ENCODE measurements around the gene TARBP2. TPM values are rescaled to one million over a fixed set of nuclear protein-coding genes. Genes with fewer than 3 reads are reported as not detected.

TARBP2 gene
- total and polyA plus RNA-seq, 4 donors: 15.7 to 22.0 (median 18.4) TPM

DNA sequence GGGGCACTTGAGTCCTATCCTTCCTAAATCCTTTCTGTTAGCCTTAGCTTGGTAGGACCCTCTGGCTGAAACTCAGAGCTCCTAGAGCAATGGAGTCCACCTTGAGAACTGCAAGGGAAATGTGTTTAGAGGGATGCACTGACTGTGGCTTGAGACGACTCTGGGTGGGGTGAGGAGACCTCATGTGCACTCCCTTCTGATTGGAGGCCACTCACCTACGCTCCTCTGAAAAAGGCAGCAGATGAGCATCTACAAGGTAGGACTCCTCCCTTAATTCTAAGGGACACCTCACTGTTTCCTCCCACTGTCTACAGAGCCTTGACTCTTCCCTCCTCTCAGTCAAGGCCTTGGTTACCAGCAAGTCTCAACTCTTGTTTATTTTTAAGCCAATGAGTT, 2.9 kb upstream of the TARBP2 start:
- Histone ChIP-seq H3K9ac (ENCODE audit: low read depth in 1 of 2, low read length in 2 of 2) (no peak overlapping the region), H3K9me3 (ENCODE audit: control insufficient read depth in 4 of 4, low read length in 3 of 4) (no peaks in the 10 kb centered on the region), H3K4me1 (ENCODE audit: control insufficient read depth in 4 of 4, insufficient read depth in 4 of 4, low read length in 3 of 4) (peaks cover 7 to 39% (median 24%) of the 10 kb centered on the region in 4 donors), H3K36me3 (ENCODE audit: control insufficient read depth in 4 of 4, insufficient read depth in 3 of 4, low read depth in 1 of 4, low read length in 3 of 4) (no peaks in the 10 kb centered on the region), H3K4me3 (ENCODE audit: low read depth in 1 of 3, low read length in 3 of 3) (no peak overlapping the region), H3K27me3 (ENCODE audit: control insufficient read depth in 4 of 4, insufficient read depth in 4 of 4, low read length in 3 of 4) (no peaks in the 10 kb centered on the region), H3K27ac (ENCODE audit: low read depth in 1 of 2, low read length in 2 of 2) (no peak overlapping the region)
- WGBS: 90% methylated on average over 2 of the region's 2 CpGs
- TF ChIP-seq SP1 (IDR thresholded peaks at IDR 0.05) (no peak), YY1 (IDR thresholded peaks at IDR 0.05) (no peak), EGR1 (IDR thresholded peaks at IDR 0.05; ENCODE audit: low read depth in 2 of 2) (no peak), HNF4G (IDR thresholded peaks at IDR 0.05) (no peak), JUND (IDR thresholded peaks at IDR 0.05) (no peak), TAF1 (conservative IDR thresholded peaks at IDR 0.05) (no peak), RXRA (IDR thresholded peaks at IDR 0.05) (no peak), NR2F2 (IDR thresholded peaks at IDR 0.05) (no peak), ZBTB33 (IDR thresholded peaks at IDR 0.05) (no peak), HNF4A (conservative IDR thresholded peaks at IDR 0.05) (no peak)
- no peak for DNase-seq (ENCODE audit: low spot score)

DNA sequence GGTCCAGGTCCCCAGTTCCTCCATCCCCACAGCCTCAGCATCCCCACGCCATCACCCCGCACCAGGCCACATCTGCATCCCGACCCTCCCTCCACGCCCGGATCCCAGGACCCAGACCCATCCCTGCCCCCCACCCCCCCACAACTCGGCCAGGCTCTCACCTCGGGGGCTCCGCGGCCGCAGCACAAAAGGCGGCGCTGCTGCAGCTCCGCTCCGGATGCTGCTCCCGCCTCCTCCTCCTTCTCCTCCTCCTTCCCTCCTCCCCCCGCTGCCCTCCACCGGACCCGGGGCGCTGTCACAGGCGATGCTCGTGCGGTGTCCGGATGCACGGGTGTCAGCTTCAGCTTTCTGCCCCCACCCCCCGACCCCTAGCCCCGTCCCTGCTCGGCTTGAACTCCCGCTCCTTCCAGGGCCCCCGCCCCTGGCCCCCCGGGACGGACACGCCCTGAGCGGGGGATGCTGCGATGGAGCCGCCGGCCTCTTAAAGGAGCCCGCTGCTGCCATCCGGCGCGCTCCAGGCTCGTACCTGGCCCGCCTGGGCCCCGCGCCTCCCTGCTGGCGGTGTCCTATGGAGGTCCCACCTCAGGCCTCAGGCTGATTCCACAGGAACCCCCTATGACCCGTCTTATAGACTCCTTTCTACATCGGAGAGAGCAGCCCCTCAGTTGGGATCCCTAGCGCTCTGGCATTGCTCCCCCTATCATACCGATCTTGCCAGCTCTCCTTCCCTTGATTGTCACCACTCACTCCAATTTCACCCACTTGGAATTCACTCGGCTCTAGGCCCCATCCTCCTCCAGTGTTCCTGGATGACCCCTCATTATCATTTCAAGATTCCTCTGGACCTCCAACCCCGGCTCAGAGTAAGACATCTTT, 1.6 kb upstream of the TARBP2 start, which contains the start of gene MAP3K12:
Gene MAP3K12, minus strand, starts transcription at position 193 of the 876 bp plus-strand sequence. CDS start 12,067 bp downstream, outside the sequence.
- TF ChIP-seq YY1 (IDR thresholded peaks at IDR 0.05): no peak
- no peak for TF ChIP-seq NR2F2 (IDR thresholded peaks at IDR 0.05)
- TF ChIP-seq, protein P1, sequence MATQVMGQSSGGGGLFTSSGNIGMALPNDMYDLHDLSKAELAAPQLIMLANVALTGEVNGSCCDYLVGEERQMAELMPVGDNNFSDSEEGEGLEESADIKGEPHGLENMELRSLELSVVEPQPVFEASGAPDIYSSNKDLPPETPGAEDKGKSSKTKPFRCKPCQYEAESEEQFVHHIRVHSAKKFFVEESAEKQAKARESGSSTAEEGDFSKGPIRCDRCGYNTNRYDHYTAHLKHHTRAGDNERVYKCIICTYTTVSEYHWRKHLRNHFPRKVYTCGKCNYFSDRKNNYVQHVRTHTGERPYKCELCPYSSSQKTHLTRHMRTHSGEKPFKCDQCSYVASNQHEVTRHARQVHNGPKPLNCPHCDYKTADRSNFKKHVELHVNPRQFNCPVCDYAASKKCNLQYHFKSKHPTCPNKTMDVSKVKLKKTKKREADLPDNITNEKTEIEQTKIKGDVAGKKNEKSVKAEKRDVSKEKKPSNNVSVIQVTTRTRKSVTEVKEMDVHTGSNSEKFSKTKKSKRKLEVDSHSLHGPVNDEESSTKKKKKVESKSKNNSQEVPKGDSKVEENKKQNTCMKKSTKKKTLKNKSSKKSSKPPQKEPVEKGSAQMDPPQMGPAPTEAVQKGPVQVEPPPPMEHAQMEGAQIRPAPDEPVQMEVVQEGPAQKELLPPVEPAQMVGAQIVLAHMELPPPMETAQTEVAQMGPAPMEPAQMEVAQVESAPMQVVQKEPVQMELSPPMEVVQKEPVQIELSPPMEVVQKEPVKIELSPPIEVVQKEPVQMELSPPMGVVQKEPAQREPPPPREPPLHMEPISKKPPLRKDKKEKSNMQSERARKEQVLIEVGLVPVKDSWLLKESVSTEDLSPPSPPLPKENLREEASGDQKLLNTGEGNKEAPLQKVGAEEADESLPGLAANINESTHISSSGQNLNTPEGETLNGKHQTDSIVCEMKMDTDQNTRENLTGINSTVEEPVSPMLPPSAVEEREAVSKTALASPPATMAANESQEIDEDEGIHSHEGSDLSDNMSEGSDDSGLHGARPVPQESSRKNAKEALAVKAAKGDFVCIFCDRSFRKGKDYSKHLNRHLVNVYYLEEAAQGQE (IDR thresholded peaks at IDR 0.05): no peak
- TF ChIP-seq HNF4A (conservative IDR thresholded peaks at IDR 0.05): no peak
- TF ChIP-seq SP1 (IDR thresholded peaks at IDR 0.05): no peak
- no peak for TF ChIP-seq ZBTB33 (IDR thresholded peaks at IDR 0.05)
- WGBS: 3% methylated on average over 51 of the region's 51 CpGs
- Histone ChIP-seq H3K9ac (ENCODE audit: low read depth in 1 of 2, low read length in 2 of 2) (peak within 1 kb of the TSS; percentile 92 to 100), H3K36me3 (ENCODE audit: control insufficient read depth in 4 of 4, insufficient read depth in 3 of 4, low read depth in 1 of 4, low read length in 3 of 4) (peaks cover 0 to 2% (median 0%) of the 10 kb centered on the region in 4 donors), H3K4me1 (ENCODE audit: control insufficient read depth in 4 of 4, insufficient read depth in 4 of 4, low read length in 3 of 4) (peaks cover 5 to 37% (median 21%) of the 10 kb centered on the region in 4 donors), H3K27me3 (ENCODE audit: control insufficient read depth in 4 of 4, insufficient read depth in 4 of 4, low read length in 3 of 4) (no peaks in the 10 kb centered on the region), H3K4me3 (ENCODE audit: low read depth in 1 of 3, low read length in 3 of 3) (peak within 1 kb of the TSS; percentile 46 to 91 (median 80)), H3K9me3 (ENCODE audit: control insufficient read depth in 4 of 4, low read length in 3 of 4) (no peaks in the 10 kb centered on the region), H3K27ac (ENCODE audit: low read depth in 1 of 2, low read length in 2 of 2) (peak within 1 kb of the TSS; percentile 98 to 99)
- DNase-seq (ENCODE audit: low spot score): peak; percentile 55

Measured in liver (tissue), 9 donors.